Coronary artery (tissue), 2 donors: ENCODE data around the gene ELOVL5.

ENCODE experiments used
- DNase-seq: peaks from one replicate; pipeline ENCODE4 v3.0.0-alpha.2; 2017; ENCODE audit warnings: low spot score
- H3K27ac ChIP-seq, 2 donors: fragments of 200-600 bp; sonication (generic); one replicate each; pipeline ENCODE4 v1.5.1; 2016 to 2019
- H3K4me3 ChIP-seq: fragments of 200-600 bp; sonication (generic); 2 replicates; pipeline ENCODE4 v1.5.1; 2016; ENCODE audit warnings: mild to moderate bottlenecking, moderate library complexity
- CTCF ChIP-seq: fragments of 200-600 bp; sonication (generic); IDR thresholded peaks from one replicate; pipeline ENCODE4 v1.5.1; 2019; ENCODE audit warnings: antibody characterized with exemption

Gene ELOVL5

GRCh38 chr6:53340536-53340935, 8.2 kb downstream of the ELOVL5 start:
- TF ChIP-seq CTCF = no peak
- Histone ChIP-seq H3K27ac (no peak overlapping the region), H3K4me3 (no peak overlapping the region)
- no peak for DNase-seq

GRCh38 chr6:53339424-53339823, 9.3 kb downstream of the ELOVL5 start:
- H3K27ac ChIP-seq = no peak overlapping the region
- TF ChIP-seq CTCF = no peak
- no peak overlapping the region for H3K4me3 ChIP-seq
- no peak for DNase-seq

GRCh38 chr6:53338304-53338703, 10.4 kb downstream of the ELOVL5 start:
- no peak for DNase-seq
- no peak overlapping the region for H3K27ac ChIP-seq
- TF ChIP-seq CTCF = no peak
- H3K4me3 ChIP-seq = no peak overlapping the region

GRCh38 chr6:53336070-53336469, 12.7 kb downstream of the ELOVL5 start:
- no peak overlapping the region for H3K27ac ChIP-seq
- no peak for DNase-seq
- no peak for TF ChIP-seq CTCF
- no peak overlapping the region for H3K4me3 ChIP-seq

GRCh38 chr6:53335224-53335994, 13.3 kb downstream of the ELOVL5 start:
- H3K4me3 ChIP-seq = no peak overlapping the region
- no peak for DNase-seq
- no peak overlapping the region for H3K27ac ChIP-seq
- TF ChIP-seq CTCF = no peak

- no peak overlapping the region for H3K4me3 ChIP-seq
- no peak for TF ChIP-seq CTCF
- H3K27ac ChIP-seq = no peak overlapping the region
- DNase-seq = no peak
Observed at GRCh38 chr6:53333439-53334408, 15.0 kb downstream of the ELOVL5 start.
